SIG-M5 treated with dmso at 0.1 percent for 504 hours (cell line): ENCODE data around the gene TECPR1.

Experiments
- DNase-seq: peaks from one replicate; lab custom pipeline; 2025; ENCODE audit not compliant: unreplicated experiment; lab: John Stamatoyannopoulos, UW

TECPR1 gene

GRCh38 chr7:98192781-98193457 is 59.1 kb downstream of the TECPR1 start:
- DNase-seq, result no peak

- no peak for DNase-seq
These were observed 60.2 kb downstream of the TECPR1 start for GRCh38 chr7:98191668-98192431.

- no peak for DNase-seq
These were observed 62.5 kb downstream of the TECPR1 start for GRCh38 chr7:98189559-98189958.

GRCh38 chr7:98187138-98187502 is 64.9 kb downstream of the TECPR1 start:
- no peak for DNase-seq

GRCh38 chr7:98186452-98187137 is 65.4 kb downstream of the TECPR1 start:
- peak; percentile 74 for DNase-seq

- DNase-seq, result peak; percentile 85
These were observed 66.9 kb downstream of the TECPR1 start for GRCh38 chr7:98185101-98185500.

GRCh38 chr7:98180751-98181150 is 71.3 kb downstream of the TECPR1 start:
- no peak for DNase-seq

GRCh38 chr7:98178762-98179490 is 73.1 kb downstream of the TECPR1 start:
- DNase-seq, result no peak

- peak; percentile 37 for DNase-seq
These were observed 73.7 kb downstream of the TECPR1 start for GRCh38 chr7:98178321-98178720.

- DNase-seq, result no peak
These were observed 74.5 kb downstream of the TECPR1 start for GRCh38 chr7:98177553-98177952.

- no peak for DNase-seq
These were observed 76.6 kb downstream of the TECPR1 start for GRCh38 chr7:98175260-98175940.

GRCh38 chr7:98174334-98175259 is 77.4 kb downstream of the TECPR1 start:
- no peak for DNase-seq

GRCh38 chr7:98171449-98171848 is 80.6 kb downstream of the TECPR1 start:
- DNase-seq, result no peak

- DNase-seq, result no peak
These were observed 81.1 kb downstream of the TECPR1 start for GRCh38 chr7:98170966-98171365.

GRCh38 chr7:98168904-98169621 is 83.0 kb downstream of the TECPR1 start:
- DNase-seq, result no peak

GRCh38 chr7:98168181-98168903 is 83.7 kb downstream of the TECPR1 start:
- DNase-seq, result peak; percentile 40

GRCh38 chr7:98167653-98168052 is 84.4 kb downstream of the TECPR1 start:
- no peak for DNase-seq

GRCh38 chr7:98166668-98166970 is 85.4 kb downstream of the TECPR1 start:
- no peak for DNase-seq
